Activated CD4-positive, alpha-beta T cell treated with anti-CD3 and anti-CD28 coated beads, Interleukin-2, Interleukin-4, amounts not matched to agents 100 ng/mL and 50 ng/mL, durations not matched to agents 16 hours and 8 hours (primary cell): ENCODE data around the gene NR2F2.

Source experiments
- DNase-seq: peaks from one replicate; pipeline ENCODE4 v3.0.0-alpha.2; 2020; ENCODE audit warnings: low spot score

The NR2F2 gene

DNA sequence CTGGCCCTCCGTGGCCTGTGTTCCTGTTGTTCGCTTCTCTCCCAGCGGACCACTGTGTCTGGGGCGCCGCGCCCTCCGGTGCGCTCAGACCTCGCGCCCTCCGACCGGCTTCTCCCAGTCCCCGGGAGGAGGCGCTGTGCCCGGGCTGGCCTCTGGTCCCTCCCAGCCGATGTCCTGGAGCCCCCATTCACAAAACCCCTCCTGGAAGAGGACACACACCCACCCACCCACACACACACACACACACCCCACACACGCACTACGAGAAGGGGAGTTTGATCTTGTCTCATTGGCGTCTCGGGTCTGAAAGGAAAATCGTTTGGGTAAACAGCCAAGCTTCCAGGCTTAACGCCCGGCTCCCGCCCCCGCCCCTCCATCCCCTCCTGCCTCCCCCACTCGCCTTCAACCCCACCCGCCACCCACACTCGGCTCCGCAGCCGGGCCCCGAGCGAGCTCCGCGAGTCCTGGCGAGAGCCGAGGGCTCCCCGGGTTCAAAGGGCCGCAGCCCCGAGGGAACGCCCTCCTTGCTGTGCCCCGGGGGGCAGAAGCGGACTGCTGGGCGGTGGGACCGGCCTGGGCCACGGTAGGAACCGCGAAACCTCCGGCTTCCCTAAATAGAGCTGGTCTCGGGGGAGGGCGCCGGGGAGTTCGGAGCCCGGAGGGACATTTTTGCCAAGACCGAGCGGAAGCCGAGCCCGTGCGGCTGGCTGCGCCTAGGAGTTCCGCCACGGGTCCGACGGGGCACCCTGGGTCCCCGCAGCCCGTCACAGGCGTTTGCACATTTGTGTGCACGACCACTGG, 23.6 kb downstream of the NR2F2 start:
- no peak for DNase-seq

DNA sequence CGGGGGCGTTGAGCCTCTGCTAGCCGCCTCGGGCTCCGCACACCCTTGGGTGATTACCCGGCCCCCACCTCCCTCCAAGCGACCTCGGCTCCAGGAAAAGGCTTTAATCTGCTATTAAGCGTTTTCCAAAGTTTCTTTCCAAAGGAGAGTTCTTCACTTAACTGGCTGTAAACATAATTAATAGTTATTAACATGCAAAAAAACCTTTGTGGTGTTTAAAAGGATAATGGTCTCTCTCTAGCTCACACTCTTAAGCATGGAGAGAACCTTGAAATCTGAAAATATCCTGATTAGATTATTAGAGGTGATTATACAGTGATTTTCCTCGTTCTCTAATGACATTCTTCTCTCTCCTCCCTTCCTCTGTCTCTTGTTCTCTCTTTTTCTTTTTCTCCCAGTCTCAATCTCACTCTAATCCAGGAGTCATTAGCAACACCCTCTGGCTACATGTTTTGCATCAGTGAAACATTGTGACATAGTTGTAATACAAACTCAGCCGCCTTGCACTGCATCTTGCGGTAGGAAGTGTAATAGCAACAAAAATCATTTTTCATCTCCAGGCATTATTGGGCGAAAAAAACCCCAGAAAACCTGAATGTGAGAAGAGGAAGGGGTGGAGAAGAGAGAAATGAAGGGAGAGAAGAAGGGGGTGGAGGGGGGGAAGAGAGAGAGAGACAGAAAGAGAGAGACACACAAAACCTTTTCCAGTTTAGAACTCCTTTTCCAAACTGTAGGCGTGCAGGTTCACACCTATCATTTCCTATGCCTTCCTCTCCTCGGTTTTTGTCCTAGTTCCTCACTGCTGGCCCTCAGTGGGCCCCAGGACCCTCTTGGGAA, 24.4 kb downstream of the NR2F2 start:
- no peak for DNase-seq

DNA sequence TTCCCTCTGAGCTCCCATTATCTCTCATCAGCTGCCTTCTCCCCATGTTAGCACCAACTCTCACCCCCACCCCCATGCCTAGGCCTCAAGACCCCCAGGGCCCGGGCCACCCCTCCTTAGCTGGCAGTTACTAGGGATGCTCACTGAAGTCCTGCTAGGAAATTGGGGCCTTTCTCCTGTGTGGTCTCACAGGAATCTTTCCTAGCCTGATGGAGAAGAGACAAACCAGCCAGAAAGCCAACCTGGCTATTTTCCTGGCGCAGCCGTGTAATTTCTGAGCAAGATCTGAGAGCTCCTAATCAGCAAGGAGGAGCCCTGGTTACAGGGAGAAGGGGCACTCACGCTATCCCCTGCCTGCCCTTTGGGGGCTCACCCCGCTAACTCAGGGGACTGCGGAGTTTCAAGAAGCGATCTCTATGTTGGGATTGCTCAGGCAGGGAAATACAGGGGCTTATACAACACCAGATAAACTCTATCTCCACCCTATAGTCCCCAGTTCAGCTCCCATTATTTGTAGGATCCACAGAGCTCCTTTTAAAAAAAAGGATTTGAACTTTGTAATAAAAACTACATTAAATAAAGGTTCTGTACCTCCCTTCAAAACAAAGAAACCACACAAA, 25.2 kb downstream of the NR2F2 start:
- DNase-seq: no peak

DNA sequence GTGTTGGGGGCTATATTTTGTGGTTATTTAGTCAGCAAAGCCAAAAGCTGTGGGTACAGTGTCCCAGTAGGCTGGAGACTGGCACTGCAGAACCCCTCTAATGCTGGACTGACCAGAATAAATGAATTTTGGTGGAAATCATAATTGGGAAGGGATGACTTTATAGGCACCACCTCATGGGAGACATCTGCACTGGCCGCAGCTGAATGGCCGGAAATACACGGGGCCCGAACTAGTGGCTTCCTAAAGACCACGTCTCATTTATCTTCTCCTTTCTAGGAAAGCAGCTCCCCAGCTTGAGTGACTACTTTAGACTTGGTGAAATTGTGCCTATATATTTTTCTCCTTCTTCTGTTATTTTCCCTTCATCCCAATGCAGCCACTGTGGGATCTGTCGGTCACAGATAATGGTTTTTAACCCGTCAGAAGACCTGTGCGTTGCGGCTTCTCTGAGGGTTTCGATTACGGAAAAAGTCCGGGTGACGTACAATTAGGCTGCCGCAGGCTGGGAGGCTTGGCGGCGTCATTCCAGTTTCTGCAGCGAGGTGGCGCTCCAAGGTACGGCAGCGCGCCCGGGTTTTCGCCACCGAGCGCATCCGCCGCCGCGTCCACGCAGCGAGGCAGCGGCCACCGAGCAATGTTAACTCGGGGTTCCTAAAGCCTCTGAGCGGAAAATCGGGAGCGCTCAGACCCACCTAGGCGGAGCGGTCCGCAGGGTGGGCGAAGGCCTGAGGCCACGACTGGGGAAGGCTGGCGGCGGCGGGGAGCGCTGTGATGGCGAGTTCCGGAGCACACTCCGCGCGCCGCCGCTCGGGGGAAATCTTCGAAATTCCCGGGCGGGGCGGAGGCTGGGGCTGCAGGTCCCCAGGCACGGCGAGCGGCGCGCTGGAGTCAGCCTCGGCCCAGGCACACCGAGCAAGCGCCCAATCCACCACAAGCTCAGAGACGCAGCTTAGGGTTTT, 26.3 kb downstream of the NR2F2 start:
- DNase-seq: peak; percentile 77

DNA sequence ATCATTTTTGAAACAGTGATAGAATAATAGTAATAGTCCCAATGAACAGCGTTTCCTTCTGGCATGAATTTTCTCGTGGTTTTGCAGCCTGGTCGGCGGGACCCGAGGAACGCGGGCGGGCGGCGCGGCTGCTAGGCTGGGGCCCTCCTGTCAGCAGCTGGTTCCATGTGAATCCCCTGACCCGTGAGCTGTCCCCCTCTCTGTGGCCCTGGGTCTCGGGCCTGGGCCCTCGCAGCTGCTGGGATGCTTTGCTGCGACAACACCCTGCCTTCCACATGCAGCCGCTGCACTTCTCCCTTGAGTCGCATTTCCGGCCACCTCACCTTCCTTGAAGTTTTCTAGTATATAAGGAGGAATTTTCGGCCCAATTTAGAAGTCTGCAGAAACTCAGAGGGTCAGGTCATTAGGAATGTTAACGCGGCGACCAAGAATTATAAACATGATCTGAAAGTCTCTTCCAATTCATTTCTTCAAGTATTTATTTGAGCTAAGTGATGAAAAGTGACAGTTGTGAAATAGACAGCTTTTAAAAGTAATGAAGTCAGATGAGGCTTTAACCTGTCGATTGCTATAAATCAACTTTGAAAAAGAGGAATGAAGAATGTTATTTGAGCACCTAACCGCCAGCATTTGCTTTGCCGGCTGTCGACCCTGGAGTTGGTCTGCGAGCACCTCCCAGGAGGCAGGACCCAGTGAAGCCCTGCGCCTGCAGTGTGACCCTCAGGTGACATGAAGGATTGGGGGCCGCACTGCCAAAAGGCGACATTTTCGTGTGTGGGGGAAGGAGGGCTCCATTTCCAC, 27.7 kb downstream of the NR2F2 start:
- DNase-seq: no peak

DNA sequence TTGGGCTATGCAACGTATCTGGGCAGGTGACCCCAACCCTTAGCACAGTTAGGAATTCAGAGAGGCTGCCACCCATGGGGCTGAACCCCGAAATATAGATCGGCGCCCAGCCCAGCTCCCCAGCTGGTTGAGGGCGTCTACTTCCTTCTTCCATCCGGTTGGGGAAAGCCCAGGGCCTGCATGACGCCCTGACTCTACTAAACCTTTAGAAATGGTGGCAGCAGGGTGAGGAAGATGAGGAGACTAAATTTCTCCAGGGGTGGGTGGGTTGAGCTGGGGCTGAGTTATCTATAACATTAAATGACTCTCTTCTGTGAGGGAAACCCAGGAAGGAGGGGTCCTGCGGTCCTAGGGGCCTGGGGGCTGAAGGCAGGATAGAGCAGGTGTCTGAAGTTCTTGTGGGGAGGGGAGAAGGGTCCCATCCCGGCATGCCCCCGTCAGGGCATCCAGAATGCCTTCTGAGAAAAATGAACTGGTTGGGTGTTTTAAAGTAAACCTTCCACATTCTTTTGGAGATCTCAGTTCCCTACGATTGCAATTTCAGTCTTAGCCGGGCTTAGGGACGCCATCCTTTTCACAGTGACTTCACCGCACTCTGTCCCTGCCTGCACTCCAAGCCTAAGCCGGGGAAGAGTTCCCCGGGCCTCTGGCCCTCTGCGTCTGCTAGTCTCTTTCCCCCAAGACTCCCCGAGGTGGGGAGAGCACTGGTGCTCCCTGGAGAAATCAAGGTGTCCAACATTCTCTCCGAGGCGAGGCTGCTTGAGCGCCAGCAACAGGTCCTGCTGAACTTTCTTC, 28.5 kb downstream of the NR2F2 start:
- DNase-seq: no peak

DNA sequence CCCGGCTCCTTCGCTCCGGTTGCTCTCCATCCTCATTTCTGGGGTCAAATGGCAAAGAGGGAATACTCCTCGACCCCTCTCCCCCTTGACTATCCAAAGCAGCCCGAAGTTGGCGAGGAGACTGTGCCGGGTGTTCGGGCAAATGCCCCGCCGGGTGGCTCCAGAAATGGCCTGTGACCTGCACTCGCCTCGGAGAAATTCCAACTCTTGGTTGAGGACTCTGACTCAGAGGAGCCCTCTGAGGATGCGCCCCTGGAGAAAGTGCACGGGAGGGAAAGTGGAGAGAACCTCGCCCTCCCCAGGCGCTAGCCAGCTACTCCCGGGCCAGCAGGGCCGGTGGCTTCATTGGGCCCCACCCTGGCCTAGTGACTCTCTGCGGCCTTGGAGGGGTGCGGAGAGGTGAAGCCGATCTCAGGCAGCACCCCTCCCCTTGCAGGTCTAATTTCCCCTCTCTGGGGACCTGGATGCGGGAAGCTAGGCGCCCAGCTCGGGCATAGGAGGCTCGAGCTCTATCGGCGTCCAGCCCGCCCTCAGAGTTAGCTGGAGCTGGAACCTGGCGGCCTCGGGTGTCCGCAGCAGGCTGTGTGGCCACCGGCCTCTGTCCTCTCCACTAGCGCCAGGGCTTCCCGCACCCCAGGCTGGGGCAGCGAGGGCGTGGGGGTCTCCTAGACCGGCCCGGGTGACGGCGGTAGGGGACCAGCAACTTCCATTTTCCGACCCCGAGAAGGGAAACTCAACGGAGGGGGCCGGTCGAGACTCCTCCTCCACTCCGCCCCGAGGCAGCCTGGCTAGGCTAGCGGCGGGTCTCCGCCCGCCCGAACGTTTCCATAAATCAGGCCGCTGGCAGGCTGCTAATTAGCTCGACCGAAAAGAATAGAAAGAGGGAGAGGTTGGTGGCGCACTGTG, 29.4 kb downstream of the NR2F2 start:
- no peak for DNase-seq

DNA sequence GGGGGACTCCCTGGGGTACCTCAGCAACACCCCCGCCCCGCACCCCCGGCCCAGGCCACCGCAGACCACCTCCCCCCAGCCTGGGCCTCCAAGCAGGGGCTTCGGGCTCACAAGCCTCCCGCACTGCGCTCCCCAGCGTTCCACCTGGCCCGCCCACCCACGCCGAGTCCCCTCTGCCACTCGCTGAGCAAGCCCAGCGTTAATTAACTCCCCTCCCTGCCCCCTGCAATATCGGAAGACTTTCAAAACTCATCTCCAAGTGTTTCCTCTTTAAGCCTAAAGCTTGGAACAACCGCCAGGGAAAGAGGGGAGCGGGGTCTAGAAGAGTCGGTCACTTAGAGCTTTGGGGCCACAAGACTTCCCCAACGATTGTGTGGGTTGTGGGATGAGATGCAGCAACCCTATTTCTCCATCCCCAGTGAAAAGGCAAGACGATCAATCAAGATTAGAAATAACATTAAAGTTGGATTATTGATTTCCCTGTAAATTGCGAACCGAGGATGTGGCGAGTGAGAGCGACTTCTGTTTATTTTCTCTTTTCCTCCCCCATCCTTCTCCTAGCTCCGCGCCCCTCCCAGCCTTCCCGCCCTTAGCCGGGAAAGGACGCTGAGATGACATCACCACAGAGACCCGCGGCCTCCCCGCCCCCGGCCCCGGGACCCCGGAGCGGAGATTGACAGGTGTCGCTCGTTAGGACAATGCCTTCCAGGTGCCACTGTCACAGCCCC, 30.2 kb downstream of the NR2F2 start:
- no peak for DNase-seq

DNA sequence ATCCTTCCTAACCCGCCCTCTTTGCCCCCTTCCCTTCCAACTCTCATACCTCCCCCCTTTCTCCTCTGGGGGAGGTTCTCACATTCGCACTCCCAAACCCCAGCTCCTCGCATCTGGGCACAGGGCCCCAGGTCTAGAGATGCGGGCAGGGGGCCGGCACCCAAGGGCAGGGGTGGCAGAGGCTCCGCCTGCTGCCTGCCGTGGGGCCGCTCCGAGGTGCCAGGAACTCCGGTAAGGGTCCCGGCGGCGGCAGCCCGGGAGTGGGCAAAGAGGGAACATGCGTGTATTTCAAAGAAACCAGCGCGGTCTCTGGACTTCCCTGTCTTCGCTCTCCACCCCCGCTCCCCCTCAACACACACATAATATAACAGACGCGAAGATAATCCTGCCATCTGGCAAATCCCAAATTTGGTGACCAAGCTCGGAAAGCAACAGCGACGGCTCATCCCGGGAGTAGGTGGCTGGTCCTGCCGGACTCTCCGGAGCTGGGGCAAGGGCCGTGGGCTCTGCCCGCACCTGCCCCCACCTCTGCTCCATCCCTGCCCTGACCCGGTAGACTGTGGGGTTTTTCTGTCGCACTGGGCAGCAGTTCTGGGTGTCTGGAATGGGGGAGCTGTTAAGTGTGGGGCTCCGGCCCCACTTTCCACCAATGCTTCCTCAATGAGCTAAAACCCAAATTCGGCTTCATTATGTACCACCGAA, 31.0 kb downstream of the NR2F2 start:
- DNase-seq: no peak

DNA sequence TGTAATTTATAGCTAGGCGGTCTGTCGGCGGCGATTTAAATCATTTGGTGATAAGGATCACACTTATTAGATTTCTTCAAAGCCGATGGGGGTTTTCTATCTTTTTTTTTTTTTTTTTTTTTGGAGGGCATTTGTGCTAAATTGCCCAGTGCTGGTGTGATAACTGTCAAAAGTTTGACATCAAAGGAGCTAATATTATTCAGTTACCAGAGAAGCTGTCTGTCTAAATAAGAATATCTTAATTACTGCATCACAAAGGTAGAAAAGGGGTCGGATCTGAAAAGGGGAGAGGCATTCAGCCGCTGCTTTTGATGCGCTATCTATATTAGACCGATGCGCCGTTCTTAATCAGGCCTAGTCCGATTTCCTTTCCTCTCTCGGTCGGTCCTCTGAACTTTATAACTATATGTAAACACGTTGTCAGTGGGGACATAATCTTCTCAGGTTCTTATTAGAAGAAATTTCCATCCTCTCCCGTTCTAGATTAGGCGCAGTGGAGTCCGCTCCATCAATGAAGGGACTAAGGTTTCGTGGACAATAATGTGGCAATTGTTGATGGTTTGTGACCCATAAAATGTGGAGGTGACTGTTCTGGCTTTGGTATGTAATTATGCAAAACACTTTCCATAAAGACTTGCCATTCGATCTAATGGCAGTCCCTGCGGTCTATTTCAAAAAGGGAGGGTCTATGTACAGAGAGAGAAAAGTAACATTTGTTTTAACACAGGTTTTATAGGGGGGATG, 31.7 kb downstream of the NR2F2 start:
- no peak for DNase-seq

DNA sequence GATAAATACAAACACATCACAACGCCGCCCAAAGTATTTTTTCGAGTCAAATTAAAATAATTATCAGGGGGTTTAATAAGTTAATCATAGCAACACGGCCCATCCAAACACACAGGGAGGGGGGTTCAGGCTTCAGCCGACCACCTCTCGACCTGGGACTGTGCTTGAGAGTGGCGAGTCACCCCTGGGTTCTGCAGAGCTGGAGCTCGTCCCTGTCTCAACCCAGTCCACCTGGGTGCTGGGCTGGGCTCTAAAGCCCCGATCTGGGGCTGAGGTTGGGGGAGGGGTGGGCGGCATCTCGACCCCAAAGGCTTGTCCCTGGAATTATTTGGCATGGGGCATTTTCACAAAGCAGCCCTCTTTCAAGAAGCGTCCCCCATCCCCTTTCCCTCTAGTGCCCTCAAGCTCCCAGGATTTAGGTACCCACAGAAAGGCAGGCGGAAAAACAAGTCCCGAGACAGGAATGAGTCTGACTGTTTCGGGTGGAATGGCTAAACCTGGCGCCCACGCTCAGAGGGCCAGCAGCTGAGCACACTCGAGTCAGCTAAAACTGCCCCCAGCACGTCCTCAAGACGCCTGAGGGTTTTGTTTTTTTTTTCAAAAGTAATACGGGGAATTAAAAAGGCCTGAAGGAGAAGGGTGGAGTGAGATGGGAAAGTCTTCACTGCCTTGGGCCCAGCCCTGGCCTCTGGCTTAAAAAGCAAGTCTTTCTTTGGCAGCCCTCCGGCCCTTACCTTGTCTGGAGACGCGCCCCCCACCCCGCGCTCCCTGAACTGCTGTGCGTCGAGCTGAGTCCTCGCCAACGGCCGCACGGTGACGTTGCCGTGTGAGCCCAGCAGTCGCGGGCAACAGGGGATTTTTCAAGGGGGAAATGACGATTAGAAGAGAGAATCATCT, 32.5 kb downstream of the NR2F2 start:
- DNase-seq: no peak

DNA sequence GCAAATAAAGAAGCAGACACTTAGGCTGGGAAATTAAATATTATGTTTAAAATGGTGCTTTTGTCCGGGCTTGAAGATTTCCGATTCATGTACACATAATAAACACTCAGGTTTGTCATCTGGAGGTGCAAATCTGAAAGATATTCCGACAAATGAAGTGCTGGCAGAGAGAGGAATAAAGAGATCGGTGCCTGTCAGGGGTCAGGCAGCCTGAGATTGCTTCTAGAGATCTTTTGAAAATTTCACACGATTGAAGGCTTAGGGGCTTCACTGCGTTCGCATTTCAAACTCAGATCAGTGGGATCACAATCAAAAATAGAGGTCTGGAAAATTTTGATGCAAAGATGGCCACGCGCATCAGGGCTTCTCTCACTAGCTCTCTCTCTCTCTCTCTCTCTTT, 33.2 kb downstream of the NR2F2 start:
- no peak for DNase-seq

DNA sequence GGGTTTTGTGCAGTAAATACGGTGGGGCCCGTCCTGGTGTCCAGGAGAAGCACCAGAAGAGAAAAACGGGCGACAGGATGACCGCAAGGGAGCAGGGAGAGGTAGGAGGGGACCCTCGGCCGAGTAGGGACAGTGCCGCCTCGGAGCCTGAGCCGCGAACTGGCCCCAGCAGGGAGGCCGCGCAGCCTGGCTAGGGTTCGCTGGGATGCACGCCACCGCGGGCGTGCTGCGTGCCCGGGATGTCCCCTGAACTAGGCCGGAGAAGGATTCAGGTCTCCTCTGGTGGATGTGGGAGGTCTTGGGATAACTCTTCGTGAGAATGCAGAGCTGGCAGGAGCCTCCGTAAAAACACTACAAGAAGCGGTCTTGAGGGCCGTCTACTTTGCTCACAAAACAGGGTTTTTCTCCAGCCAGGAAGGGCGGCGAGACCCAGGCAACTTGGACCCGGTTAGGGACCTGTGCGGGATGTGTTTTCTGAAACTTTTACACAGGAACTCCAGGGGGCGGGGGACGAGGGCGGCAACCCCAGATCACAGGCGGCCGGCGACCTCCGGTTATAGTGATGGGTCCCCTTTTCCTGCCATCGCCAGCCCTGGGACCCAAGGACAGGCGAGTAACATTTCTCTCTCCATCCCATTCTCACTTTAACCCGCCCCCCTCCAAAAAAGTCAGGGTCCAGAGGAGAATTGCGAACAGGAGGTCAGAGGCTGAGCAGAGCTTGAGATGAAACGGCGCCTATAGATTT, 35.5 kb downstream of the NR2F2 start:
- no peak for DNase-seq

DNA sequence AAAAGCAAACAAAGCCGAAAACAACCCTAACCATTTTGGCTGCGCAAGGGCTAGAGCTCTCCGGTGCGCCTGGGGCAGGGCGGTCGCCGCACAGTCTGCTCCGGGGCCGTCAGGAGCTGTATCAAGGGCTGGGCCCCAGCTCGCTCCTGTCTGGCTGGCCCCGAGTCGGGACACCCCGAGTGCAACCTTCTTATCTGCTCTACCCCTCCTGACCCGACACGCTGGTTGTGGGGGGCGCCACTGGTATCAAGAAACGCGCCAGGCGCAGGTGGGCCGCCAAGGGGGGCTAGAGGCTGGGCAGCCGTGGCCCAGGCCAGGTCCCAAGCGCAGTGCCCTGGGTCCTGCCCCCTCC, 36.0 kb downstream of the NR2F2 start:
- no peak for DNase-seq
